Vagina (tissue), 2 donors: ENCODE data around the gene SNAP47.

Experiments
- POLR2A ChIP-seq, 2 donors: fragments of 450-650 bp; IDR thresholded peaks; one replicate each; pipeline ENCODE4 v1.6.1; 2017; ENCODE audit warnings: antibody characterized with exemption in 2 of 2, mild to moderate bottlenecking in 2 of 2, moderate library complexity in 2 of 2
- POLR2AphosphoS5 ChIP-seq, 2 donors: sonication (generic); formaldehyde crosslinking; IDR thresholded peaks; one replicate each; pipeline ENCODE4 v1.9.0; 2017; ENCODE audit warnings: antibody characterized with exemption in 2 of 2, mild to moderate bottlenecking in 2 of 2, low read depth in 1 of 2; ENCODE audit not compliant: insufficient read depth in 1 of 2
- TF ChIP-seq, protein P1 (sequence below), 3 experiments: fragments of 450-650 bp in 2 of 3; fragments of 200-600 bp in 1 of 3; sonication (generic) in 1 of 3; IDR thresholded peaks; one replicate each; pipeline ENCODE4 v1.5.1; 2017 to 2019; ENCODE audit warnings: antibody characterized with exemption in 3 of 3, mild to moderate bottlenecking in 2 of 3, moderate library complexity in 2 of 3

DNA sequence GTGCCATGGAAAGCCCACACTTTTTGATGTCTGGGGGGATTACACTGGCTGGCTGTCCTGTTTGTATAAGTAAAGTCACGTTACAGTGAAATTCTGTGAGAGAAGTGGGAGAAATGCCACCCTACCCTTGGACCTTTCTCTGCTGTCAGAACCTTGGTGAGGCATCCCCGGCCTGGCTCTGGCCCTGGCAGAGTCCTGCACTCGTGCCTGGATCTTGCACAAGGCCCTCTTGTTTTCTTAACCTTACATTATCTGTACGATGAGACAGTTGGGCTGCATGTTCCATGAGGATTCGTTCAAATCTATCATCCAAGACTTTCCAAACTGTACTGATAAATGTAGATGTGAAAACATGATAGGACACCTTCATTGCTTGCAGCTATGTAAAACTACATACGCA is 11.4 kb downstream of the SNAP47 start:
- TF ChIP-seq POLR2A (IDR thresholded peaks at IDR 0.05) (no peak), POLR2AphosphoS5 (IDR thresholded peaks at IDR 0.05; ENCODE audit: insufficient read depth in 1 of 2, low read depth in 1 of 2) (no peak)
- TF ChIP-seq, protein P1, sequence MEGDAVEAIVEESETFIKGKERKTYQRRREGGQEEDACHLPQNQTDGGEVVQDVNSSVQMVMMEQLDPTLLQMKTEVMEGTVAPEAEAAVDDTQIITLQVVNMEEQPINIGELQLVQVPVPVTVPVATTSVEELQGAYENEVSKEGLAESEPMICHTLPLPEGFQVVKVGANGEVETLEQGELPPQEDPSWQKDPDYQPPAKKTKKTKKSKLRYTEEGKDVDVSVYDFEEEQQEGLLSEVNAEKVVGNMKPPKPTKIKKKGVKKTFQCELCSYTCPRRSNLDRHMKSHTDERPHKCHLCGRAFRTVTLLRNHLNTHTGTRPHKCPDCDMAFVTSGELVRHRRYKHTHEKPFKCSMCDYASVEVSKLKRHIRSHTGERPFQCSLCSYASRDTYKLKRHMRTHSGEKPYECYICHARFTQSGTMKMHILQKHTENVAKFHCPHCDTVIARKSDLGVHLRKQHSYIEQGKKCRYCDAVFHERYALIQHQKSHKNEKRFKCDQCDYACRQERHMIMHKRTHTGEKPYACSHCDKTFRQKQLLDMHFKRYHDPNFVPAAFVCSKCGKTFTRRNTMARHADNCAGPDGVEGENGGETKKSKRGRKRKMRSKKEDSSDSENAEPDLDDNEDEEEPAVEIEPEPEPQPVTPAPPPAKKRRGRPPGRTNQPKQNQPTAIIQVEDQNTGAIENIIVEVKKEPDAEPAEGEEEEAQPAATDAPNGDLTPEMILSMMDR (IDR thresholded peaks at IDR 0.05) = no peak
